T-helper 9 cell (primary cell): Measurements from ENCODE around the gene USP20.

Source experiments
- DNase-seq: peaks from one replicate; pipeline ENCODE4 v3.0.0-alpha.2; 2020

USP20 gene

GRCh38 chr9:129919841-129920240 lies 84.6 kb downstream of the USP20 start:
- DNase-seq, result no peak

GRCh38 chr9:129921905-129922304 lies 86.6 kb downstream of the USP20 start:
- no peak for DNase-seq

GRCh38 chr9:129923589-129923988 lies 88.3 kb downstream of the USP20 start:
- DNase-seq, result no peak

- no peak for DNase-seq
Observed at GRCh38 chr9:129929496-129930125, 94.4 kb downstream of the USP20 start.

- no peak for DNase-seq
Observed at GRCh38 chr9:129930743-129931142, 95.5 kb downstream of the USP20 start.
